Nephron progenitor cell (in vitro differentiated cells): ENCODE measurements around the gene UGCG.

ENCODE experiments used
- DNase-seq: peaks from one replicate; pipeline ENCODE4 v3.0.0; 2021
- H3K27ac Mint-ChIP-seq: 2 replicates; pipeline ENCODE4 v1.8.0; 2021; ENCODE audit warnings: mild to moderate bottlenecking, moderate library complexity, mixed read lengths
- H3K27me3 Mint-ChIP-seq: 2 replicates; pipeline ENCODE4 v1.8.0; 2021; ENCODE audit warnings: mild to moderate bottlenecking, low read depth, mixed read lengths; ENCODE audit not compliant: poor library complexity
- H3K36me3 Mint-ChIP-seq: 2 replicates; pipeline ENCODE4 v1.8.0; 2021; ENCODE audit warnings: low read depth, mixed read lengths
- H3K4me1 Mint-ChIP-seq: 2 replicates; pipeline ENCODE4 v1.8.0; 2021; ENCODE audit warnings: mixed read lengths
- H3K4me3 Mint-ChIP-seq: 2 replicates; pipeline ENCODE4 v1.8.0; 2021; ENCODE audit warnings: mild to moderate bottlenecking, moderate library complexity, mixed read lengths
- H3K9me3 Mint-ChIP-seq: 2 replicates; pipeline ENCODE4 v1.8.0; 2021; ENCODE audit warnings: mild to moderate bottlenecking, moderate library complexity, mixed read lengths
- CTCF ChIP-seq: fragments of 200-600 bp; sonication (generic); IDR thresholded peaks from 2 replicates; pipeline ENCODE4 v1.5.0; 2021; ENCODE audit warnings: antibody characterized with exemption

Gene UGCG

GRCh38 chr9:111966861-111967291 lies 70.3 kb downstream of the UGCG start:
- Mint-ChIP-seq H3K27me3 (peaks cover 3% of the 10 kb centered on the region), H3K4me3 (no peak overlapping the region), H3K36me3 (no peaks in the 10 kb centered on the region), H3K4me1 (peaks cover 12% of the 10 kb centered on the region), H3K9me3 (peaks cover 9% of the 10 kb centered on the region), H3K27ac (no peak overlapping the region)
- DNase-seq: no peak
- no peak for TF ChIP-seq CTCF

GRCh38 chr9:111967621-111968020 lies 71.0 kb downstream of the UGCG start:
- Mint-ChIP-seq H3K36me3 (no peaks in the 10 kb centered on the region), H3K9me3 (peaks cover 9% of the 10 kb centered on the region), H3K27me3 (peaks cover 3% of the 10 kb centered on the region), H3K27ac (no peak overlapping the region), H3K4me3 (no peak overlapping the region), H3K4me1 (peaks cover 17% of the 10 kb centered on the region)
- no peak for TF ChIP-seq CTCF
- DNase-seq: no peak

- no peak overlapping the region for H3K4me3 Mint-ChIP-seq
- no peaks in the 10 kb centered on the region for H3K36me3 Mint-ChIP-seq
- peaks cover under 1% of the 10 kb centered on the region for H3K9me3 Mint-ChIP-seq
- H3K4me1 Mint-ChIP-seq: peaks cover 22% of the 10 kb centered on the region
- no peak for DNase-seq
- H3K27me3 Mint-ChIP-seq: no peaks in the 10 kb centered on the region
- H3K27ac Mint-ChIP-seq: no peak overlapping the region
- TF ChIP-seq CTCF: no peak
Measured at GRCh38 chr9:111969061-111969460, 72.4 kb downstream of the UGCG start.

- peaks cover 28% of the 10 kb centered on the region for H3K4me1 Mint-ChIP-seq
- DNase-seq: no peak
- H3K4me3 Mint-ChIP-seq: no peak overlapping the region
- no peaks in the 10 kb centered on the region for H3K9me3 Mint-ChIP-seq
- H3K27ac Mint-ChIP-seq: no peak overlapping the region
- H3K36me3 Mint-ChIP-seq: no peaks in the 10 kb centered on the region
- H3K27me3 Mint-ChIP-seq: no peaks in the 10 kb centered on the region
- TF ChIP-seq CTCF: no peak
Measured at GRCh38 chr9:111969622-111970021, 73.0 kb downstream of the UGCG start.

GRCh38 chr9:111970827-111971226 lies 74.2 kb downstream of the UGCG start:
- Mint-ChIP-seq H3K9me3 (no peaks in the 10 kb centered on the region), H3K36me3 (no peaks in the 10 kb centered on the region), H3K27me3 (no peaks in the 10 kb centered on the region), H3K4me1 (peaks cover 34% of the 10 kb centered on the region), H3K27ac (no peak overlapping the region), H3K4me3 (no peak overlapping the region)
- TF ChIP-seq CTCF: no peak
- no peak for DNase-seq

- Mint-ChIP-seq H3K36me3 (no peaks in the 10 kb centered on the region), H3K4me3 (peak overlapping the region; percentile 25), H3K27me3 (no peaks in the 10 kb centered on the region), H3K27ac (peak overlapping the region; percentile 17), H3K4me1 (peaks cover 42% of the 10 kb centered on the region), H3K9me3 (no peaks in the 10 kb centered on the region)
- DNase-seq: peak; percentile 11
- TF ChIP-seq CTCF: no peak
Measured at GRCh38 chr9:111974092-111974681, 77.6 kb downstream of the UGCG start.
